NCI-H446 treated with DMSO at 0.1 percent for 48 hours (cell line): Measurements from ENCODE around the gene XPNPEP1.

Source experiments
- DNase-seq: peaks from one replicate; lab custom pipeline; 2025; lab: John Stamatoyannopoulos, UW

XPNPEP1 gene

GRCh38 chr10:109947111-109947920, 24.0 kb upstream of the XPNPEP1 start:
- DNase-seq = no peak

- no peak for DNase-seq
Observed at GRCh38 chr10:109946680-109947079, 23.4 kb upstream of the XPNPEP1 start.

- DNase-seq = no peak
Observed at GRCh38 chr10:109945473-109946177, 22.3 kb upstream of the XPNPEP1 start.

GRCh38 chr10:109944613-109945012, 21.3 kb upstream of the XPNPEP1 start:
- DNase-seq = no peak

- DNase-seq = no peak
Observed at GRCh38 chr10:109941236-109941862, 18.0 kb upstream of the XPNPEP1 start.

- no peak for DNase-seq
Observed at GRCh38 chr10:109940553-109940952, 17.2 kb upstream of the XPNPEP1 start.

GRCh38 chr10:109940117-109940516, 16.8 kb upstream of the XPNPEP1 start:
- DNase-seq = no peak

GRCh38 chr10:109939315-109939961, 16.1 kb upstream of the XPNPEP1 start:
- DNase-seq = no peak

- DNase-seq = no peak
Observed at GRCh38 chr10:109937460-109938065, 14.3 kb upstream of the XPNPEP1 start.

- no peak for DNase-seq
Observed at GRCh38 chr10:109934958-109935793, 11.9 kb upstream of the XPNPEP1 start.

- DNase-seq = no peak
Observed at GRCh38 chr10:109933984-109934565, 10.8 kb upstream of the XPNPEP1 start.

- DNase-seq = no peak
Observed at GRCh38 chr10:109932968-109933367, 9.7 kb upstream of the XPNPEP1 start.

GRCh38 chr10:109932391-109932790, 9.1 kb upstream of the XPNPEP1 start:
- DNase-seq = no peak

GRCh38 chr10:109931163-109931562, 7.9 kb upstream of the XPNPEP1 start:
- peak; percentile 78 for DNase-seq

GRCh38 chr10:109929501-109930219, 6.3 kb upstream of the XPNPEP1 start:
- DNase-seq = no peak

GRCh38 chr10:109928475-109928891, 5.2 kb upstream of the XPNPEP1 start:
- peak; percentile 33 for DNase-seq

GRCh38 chr10:109926825-109927224, 3.5 kb upstream of the XPNPEP1 start:
- DNase-seq = no peak

- DNase-seq = no peak
Observed at GRCh38 chr10:109926061-109926745, 2.9 kb upstream of the XPNPEP1 start.

- DNase-seq = no peak
Observed at GRCh38 chr10:109924967-109925620, 1.8 kb upstream of the XPNPEP1 start.
